HL-60/S4 (cell line): ENCODE results near the gene PIK3IP1.

Experiments
- in situ Hi-C: fragments of 300-500 bp; cut with MboI; formaldehyde crosslinking; loops from 2 replicates; pipeline ENCODE4 v1.14.3; 2022; ENCODE audit warnings: low sequenced_read_pairs

PIK3IP1 gene

DNA sequence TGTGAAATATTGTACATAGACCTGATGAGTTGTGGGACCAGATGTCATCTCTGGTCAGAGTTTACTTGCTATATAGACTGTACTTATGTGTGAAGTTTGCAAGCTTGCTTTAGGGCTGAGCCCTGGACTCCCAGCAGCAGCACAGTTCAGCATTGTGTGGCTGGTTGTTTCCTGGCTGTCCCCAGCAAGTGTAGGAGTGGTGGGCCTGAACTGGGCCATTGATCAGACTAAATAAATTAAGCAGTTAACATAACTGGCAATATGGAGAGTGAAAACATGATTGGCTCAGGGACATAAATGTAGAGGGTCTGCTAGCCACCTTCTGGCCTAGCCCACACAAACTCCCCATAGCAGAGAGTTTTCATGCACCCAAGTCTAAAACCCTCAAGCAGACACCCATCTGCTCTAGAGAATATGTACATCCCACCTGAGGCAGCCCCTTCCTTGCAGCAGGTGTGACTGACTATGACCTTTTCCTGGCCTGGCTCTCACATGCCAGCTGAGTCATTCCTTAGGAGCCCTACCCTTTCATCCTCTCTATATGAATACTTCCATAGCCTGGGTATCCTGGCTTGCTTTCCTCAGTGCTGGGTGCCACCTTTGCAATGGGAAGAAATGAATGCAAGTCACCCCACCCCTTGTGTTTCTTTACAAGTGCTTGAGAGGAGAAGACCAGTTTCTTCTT lies 12.3 kb downstream of the PIK3IP1 start:
- in situ Hi-C loops, result no loop called here

DNA sequence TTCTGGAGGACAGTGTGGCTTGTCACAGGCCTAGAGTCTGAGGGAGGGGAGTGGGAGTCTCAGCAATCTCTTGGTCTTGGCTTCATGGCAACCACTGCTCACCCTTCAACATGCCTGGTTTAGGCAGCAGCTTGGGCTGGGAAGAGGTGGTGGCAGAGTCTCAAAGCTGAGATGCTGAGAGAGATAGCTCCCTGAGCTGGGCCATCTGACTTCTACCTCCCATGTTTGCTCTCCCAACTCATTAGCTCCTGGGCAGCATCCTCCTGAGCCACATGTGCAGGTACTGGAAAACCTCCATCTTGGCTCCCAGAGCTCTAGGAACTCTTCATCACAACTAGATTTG lies 13.0 kb downstream of the PIK3IP1 start:
- in situ Hi-C loops, result no loop called here

DNA sequence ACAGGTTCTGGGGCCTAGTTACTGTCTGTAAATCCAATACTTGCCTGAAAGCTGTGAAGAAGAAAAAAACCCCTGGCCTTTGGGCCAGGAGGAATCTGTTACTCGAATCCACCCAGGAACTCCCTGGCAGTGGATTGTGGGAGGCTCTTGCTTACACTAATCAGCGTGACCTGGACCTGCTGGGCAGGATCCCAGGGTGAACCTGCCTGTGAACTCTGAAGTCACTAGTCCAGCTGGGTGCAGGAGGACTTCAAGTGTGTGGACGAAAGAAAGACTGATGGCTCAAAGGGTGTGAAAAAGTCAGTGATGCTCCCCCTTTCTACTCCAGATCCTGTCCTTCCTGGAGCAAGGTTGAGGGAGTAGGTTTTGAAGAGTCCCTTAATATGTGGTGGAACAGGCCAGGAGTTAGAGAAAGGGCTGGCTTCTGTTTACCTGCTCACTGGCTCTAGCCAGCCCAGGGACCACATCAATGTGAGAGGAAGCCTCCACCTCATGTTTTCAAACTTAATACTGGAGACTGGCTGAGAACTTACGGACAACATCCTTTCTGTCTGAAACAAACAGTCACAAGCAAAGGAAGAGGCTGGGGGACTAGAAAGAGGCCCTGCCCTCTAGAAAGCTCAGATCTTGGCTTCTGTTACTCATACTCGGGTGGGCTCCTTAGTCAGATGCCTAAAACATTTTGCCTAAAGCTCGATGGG lies 13.5 kb downstream of the PIK3IP1 start:
- in situ Hi-C loops, result no loop called here

DNA sequence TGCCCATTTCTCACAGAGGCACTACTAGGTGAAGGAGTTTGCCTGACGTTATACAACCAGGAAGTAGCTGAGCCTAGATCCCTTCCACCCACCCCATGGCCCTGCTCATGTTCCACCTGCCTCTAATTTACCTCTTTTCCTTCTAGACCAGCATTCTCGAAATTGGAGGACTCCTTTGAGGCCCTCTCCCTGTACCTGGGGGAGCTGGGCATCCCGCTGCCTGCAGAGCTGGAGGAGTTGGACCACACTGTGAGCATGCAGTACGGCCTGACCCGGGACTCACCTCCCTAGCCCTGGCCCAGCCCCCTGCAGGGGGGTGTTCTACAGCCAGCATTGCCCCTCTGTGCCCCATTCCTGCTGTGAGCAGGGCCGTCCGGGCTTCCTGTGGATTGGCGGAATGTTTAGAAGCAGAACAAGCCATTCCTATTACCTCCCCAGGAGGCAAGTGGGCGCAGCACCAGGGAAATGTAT lies 14.1 kb downstream of the PIK3IP1 start:
- in situ Hi-C loops, result no loop called here

DNA sequence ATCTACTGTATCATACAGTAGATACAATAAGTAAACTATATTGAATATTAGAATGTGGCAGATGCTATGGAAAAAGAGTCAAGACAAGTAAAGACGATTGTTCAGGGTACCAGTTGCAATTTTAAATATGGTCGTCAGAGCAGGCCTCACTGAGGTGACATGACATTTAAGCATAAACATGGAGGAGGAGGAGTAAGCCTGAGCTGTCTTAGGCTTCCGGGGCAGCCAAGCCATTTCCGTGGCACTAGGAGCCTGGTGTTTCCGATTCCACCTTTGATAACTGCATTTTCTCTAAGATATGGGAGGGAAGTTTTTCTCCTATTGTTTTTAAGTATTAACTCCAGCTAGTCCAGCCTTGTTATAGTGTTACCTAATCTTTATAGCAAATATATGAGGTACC lies 14.5 kb downstream of the PIK3IP1 start:
- in situ Hi-C loops, result no loop called here

DNA sequence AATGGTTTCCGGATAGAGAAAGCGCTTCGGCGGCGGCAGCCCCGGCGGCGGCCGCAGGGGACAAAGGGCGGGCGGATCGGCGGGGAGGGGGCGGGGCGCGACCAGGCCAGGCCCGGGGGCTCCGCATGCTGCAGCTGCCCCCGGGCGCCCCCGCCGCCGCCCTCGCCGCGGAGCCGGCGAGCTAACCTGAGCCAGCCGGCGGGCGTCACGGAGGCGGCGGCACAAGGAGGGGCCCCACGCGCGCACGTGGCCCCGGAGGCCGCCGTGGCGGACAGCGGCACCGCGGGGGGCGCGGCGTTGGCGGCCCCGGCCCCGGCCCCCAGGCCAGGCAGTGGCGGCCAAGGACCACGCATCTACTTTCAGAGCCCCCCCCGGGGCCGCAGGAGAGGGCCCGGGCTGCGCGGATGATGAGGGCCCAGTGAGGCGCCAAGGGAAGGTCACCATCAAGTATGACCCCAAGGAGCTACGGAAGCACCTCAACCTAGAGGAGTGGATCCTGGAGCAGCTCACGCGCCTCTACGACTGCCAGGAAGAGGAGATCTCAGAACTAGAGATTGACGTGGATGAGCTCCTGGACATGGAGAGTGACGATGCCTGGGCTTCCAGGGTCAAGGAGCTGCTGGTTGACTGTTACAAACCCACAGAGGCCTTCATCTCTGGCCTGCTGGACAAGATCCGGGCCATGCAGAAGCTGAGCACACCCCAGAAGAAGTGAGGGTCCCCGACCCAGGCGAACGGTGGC lies 15.7 kb downstream of the PIK3IP1 start:
- in situ Hi-C loops, result no loop called here

DNA sequence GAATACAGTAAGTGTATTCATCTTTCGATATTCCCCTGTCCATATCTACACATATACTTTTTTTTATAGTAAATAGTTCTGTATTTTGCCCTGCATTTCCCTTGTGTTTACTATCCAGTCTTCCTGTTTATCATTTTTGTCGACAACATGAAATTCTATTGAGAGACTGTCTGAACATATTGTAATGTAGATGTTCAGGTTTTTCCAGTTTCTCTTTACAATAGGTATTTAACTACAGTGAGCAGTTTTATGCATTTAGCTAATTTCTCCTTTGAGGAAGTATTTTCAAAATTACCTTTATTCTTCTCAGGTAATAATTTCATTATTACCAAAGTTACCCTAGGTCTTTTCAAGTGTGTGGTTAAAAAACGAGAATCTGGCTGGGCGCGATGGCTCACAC lies 16.7 kb downstream of the PIK3IP1 start:
- in situ Hi-C loops, result no loop called here

DNA sequence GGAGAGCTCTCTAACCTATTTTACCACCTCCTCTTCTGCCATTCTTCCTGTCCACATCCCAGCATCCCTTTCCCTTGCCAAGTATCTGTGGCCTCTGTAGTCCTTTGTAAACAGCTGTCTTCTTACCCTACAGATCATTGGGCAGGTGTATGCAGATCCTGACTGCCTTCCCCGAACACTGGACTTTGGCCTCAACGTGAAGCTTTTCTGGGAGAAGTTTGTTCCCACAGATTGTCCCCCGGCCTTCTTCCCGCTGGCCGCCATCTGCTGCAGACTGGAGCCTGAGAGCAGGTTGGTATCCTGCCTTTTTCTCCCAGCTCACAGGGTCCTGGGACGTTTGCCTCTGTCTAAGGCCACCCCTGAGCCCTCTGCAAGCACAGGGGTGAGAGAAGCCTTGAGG lies 17.3 kb downstream of the PIK3IP1 start:
- in situ Hi-C loops, result no loop called here

DNA sequence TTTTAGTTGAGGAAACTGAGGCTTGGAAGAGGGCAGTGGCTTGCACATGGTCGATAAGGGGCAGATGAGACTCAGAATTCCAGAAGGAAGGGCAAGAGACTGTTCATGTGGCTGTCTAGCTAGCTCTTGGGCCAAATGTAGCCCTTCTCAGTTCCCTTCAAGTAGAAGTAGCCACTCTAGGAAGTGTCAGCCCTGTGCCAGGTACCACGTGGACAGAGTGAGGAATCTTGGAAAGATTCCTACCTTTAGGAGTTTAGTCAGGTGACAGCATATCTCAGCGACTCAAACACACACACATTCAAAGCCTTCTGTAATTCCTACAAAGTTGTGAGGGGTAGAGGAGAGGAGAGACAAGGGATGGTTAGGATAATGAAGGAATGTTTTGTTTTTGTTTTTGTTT lies 18.3 kb downstream of the PIK3IP1 start:
- in situ Hi-C loops, result no loop called here

DNA sequence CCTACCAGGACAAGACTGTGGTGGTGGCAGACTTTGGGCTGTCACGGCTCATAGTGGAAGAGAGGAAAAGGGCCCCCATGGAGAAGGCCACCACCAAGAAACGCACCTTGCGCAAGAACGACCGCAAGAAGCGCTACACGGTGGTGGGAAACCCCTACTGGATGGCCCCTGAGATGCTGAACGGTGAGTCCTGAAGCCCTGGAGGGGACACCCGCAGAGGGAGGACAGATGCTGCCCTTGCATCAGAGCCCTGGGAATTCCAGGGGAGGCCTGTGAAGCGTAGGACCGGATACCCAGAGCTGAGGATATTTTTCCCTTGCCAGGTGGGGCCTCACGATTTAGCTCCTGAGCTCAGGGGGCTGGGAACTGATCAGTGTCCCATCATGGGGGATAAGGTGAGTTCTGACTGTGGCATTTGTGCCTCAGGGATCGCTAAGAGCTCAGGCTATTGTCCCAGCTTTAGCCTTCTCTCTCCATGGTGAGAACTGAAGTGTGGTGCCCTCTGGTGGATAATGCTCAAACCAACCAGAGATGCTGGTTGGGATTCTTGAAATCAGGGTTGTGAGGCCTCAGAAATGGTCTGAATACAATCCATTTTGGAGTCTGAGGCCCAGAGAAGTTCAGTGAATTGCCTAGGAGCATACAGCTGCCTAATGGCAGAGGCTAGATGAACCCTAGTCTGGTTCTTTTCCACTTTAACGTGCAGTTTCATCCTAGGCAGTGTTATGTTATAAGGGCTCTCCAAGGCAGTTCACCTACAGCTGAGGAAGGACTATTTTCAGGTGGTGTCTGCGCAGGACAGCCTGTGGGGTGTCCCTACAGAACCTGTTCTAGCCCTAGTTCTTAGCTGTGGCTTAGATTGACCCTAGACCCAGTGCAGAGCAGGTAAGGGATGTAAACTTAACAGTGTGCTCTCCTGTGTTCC lies 19.5 kb downstream of the PIK3IP1 start:
- in situ Hi-C loops, result no loop called here

DNA sequence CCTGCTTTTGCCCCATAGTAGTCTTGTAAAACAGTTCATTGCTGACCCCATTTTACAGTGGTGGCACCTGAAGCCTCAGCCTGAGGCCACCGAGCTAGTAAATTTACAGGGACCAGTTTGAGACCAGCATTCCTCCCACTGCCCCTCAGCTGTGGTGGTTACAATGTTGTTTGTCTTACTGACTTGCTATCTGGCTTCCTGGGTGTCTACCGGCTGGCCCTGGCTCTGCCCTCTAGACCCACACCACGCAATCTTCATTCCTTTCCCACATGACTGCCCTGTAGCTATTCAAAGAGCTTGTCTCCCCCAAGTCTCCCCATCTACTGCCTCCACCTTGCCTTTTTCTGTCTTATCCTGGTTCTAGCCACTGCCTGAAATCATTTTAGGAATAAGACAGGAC lies 20.8 kb downstream of the PIK3IP1 start:
- in situ Hi-C loops, result no loop called here

DNA sequence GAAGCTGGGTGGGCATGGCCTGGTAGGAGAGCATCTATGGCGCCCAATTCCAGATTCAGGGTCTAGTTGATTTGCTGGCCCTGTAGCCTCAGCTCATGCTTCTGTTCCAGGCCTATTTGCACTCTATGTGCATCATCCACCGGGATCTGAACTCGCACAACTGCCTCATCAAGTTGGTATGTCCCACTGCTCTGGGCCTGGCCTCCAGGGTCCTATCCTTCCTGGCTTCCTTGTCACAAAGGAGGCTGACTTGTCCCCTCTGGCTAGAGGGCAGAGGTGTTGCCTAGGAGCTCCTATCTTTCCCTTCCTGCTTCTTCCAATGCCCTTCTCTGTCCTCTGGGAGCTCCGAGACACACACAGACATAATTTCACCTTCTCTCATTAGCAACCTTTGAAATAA lies 21.3 kb downstream of the PIK3IP1 start:
- in situ Hi-C loops, result no loop called here

DNA sequence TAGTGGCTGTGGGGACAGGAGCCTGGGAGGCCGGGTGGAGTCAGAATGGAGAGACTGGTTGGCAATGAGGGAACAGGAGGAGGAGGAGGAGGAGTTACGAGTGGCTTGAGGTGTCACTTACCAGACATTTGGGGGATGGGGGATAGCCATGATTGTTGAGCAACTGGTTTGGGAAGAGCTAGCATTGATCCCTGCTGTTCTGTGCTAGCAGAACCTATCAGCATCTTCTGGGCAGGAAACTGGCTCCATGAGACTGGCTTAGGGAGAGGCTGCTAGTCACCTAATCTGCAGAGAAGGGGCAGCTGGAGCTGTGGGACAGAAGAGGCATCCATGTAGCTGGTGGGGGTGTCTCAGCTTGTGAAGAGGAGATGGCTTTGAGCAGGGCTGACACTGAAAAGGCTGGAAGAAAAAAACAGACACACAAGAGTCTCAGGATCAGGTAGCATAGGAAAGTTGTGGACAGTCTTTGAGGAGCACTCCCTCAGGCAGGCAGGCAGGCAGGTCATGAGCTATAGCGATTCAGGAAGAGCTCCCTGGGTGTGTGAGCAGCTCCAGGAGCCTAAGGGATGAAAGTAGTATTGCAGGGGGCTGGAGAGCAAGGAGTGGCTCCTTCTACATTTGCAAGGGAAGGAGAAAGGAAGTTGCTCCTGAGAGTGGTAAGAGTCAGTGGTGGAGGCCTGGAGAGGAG lies 22.3 kb downstream of the PIK3IP1 start:
- in situ Hi-C loops, result no loop called here

DNA sequence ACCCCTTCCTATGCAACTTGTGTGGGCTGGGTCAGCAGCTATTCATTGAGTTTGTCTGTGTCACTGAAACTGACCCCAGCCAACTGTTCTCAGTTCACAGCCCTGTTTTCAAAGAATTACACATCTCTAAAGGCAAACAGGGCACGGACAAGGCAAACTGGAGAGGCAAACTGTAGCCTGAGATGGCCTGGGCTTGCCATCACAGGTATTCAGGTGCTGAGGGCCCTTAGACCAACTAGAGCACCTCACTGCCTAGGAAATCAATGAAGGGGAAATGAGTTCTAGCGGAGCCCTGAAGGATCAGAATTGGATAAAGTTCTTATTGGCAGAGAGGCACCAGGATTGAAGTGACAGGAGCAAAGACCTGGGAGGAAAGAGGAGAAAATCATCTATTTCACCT lies 24.0 kb downstream of the PIK3IP1 start:
- in situ Hi-C loops, result no loop called here

DNA sequence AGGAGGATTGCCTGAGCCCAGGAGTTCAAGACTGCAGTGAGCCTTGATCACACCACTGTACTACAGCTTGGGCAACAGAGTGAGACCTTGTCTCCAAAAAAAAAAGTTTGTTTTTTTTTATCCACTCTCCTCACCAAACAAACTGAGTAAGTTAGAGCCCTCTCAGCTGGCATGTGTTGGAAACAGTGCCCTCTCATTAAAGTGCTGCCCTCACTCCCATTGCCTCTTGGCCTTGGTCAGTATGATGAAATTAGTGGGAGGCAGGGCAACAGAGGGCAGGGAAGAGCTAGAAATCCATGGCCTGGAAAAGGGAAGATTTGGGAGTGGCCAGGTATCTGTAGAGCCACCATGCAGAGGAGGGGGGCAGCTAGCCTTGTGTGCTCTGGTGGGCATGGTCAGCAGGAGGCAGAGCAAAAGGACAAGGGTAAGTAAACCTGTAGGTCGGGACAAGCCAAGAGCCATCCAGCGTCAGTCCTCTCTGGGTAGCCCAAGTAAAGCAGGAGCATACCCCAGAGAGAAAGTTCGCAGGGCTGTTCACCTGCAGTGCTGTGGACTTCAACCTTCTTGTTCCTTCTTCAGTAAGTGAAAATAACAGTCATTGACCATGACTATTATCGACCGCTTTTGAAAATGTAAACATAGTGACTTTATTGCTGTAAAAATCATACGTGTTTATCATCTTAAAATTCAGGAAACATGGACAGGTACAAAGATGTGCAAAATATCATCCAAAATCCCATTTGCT lies 28.2 kb downstream of the PIK3IP1 start:
- in situ Hi-C loops, result no loop called here

DNA sequence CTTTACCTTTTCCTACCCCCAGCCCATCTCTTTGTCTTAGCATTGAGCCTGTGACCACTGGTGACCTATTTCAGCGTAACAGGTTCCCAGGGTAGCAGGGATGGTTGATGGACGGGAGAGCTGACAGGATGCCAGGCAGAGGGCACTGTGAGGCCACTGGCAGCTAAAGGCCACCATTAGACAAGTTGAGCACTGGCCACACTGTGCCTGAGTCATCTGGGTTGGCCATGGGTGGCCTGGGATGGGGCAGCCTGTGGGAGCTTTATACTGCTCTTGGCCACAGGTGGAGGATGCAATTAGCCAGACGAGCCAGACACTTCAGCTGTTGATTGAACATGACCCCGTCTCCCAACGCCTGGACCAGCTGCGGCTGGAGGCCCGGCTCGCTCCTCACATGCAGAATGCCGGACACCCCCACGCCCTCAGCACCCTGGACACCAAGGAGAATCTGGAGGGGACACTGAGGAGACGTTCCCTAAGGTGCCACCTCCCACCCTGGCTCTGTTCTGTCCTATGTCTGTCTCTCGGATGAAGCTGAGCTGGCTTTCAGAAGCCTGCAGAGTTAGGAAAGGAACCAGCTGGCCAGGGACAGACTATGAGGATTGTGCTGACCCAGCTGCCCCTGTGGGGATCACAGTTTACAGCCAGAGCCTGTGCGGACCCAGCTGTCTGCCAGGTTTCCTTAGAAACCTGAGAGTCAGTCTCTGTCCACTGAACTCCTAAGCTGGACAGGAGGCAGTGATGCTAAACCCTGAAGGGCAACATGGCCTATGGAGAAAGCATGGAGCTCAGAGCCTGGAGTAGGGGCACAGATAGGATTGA lies 29.8 kb downstream of the PIK3IP1 start:
- in situ Hi-C loops, result no loop called here

DNA sequence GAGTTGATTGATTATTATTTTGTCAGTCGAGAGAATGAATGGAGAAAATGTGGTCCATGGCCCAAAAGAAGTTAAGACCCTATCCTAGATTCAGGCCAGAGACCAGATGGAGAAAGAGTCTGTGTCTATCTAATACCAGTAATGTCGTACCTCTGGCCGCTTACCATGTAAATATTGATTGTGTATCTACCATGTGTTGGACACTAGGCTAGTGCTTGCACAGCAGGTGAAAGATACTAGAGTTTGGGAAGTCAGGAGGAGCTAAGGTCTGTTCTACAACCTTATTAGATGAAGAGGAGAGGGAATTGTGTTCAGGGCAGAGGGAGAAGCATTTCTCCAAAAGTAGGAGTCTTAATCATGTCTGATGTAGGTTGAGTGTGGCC lies 31.8 kb downstream of the PIK3IP1 start:
- in situ Hi-C loops, result no loop called here

DNA sequence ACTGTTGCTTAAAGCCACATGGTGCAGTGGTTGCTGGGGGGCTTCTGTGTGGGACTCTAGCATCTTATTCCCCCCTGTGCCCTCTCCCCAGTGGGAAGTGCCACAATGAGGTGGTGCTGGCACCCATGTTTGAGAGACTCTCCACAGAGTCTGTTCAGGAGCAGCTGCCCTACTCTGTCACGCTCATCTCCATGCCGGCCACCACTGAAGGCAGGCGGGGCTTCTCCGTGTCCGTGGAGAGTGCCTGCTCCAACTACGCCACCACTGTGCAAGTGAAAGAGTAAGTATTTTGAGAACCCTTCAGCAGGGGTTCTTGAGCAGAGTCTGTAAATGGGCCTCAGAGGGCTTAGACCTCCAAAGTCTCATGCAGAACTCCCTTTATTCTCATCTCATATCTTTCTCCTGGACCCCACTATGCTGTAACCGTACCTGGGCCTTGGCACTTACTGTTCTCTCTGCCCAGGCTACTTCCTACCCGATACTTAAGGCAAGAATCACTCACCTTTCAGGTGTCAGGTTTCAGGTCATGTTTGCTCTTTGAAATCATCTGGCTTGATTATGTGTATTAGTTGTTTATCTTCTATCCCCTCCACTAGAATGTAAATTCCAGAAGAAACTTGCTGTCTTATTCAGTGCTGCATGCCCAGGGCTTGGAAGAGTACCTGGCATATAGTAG lies 32.4 kb downstream of the PIK3IP1 start:
- in situ Hi-C loops, result no loop called here
